ENCODE results near the gene B4GALNT2. TPM values are rescaled to one million over a fixed set of nuclear protein-coding genes. Genes with fewer than 3 reads are reported as not detected.
"Not testable (repeated sequence)": the region's sequence is repeated elsewhere in the genome, so short reads cannot be mapped to it uniquely, and the experiment has no call there.

The B4GALNT2 gene
- total and polyA plus RNA-seq, 2 experiments from 2014 or later, result not detected

DNA sequence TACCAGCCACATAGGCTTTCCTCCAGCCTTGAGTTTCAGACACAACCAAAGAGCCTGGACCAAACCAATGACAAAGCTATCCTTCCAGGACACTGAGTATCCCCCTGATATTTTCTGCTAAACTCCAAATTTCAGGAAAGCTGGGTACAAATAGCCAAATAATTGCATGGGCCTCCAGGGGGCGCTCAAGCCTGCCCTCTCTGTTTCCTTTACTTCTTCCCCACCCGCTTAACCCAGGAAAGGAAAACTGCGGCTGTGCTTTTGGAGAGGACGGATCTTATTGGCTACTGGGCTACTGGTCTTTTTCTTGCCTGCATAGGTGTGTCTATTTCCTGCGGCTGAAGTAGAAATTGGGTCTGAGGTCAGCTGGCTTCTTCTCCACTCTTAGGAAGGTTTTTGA is 47.7 kb downstream of the B4GALNT2 start:
- DNase-seq, result peak; percentile 74
- Histone ChIP-seq H3K9me2 (ENCODE audit: insufficient read depth) (no peaks in the 10 kb centered on the region), H3K9ac (no peak overlapping the region), H3K27me3 (replicated peaks; ENCODE audit: insufficient read depth) (no peaks in the 10 kb centered on the region), H3K36me3 (ENCODE audit: low read depth) (no peaks in the 10 kb centered on the region), H3K4me2 (ENCODE audit: unreplicated experiment) (no peak overlapping the region), H3K79me2 (ENCODE audit: insufficient read depth) (no peaks in the 10 kb centered on the region), H4K20me1 (ENCODE audit: insufficient read depth) (no peaks in the 10 kb centered on the region), H2AFZ (no peak overlapping the region), H3F3A (ENCODE audit: insufficient read depth) (no peaks in the 10 kb centered on the region), H3K4me1 (ENCODE audit: insufficient read depth) (no peaks in the 10 kb centered on the region), H3K27ac (no peak overlapping the region), H3K4me3 (no peak overlapping the region), H3K9me3 (ENCODE audit: low read depth) (no peaks in the 10 kb centered on the region)
- 3 to 6% methylated on average over 5 of the region's 5 CpGs for WGBS, 2 experiments (ENCODE audit: low coverage in 1 of 2, low lambda C conversion rate in 2 of 2, missing lambda C conversion rate in 2 of 2)
- TF ChIP-seq EZH2 (IDR thresholded peaks at IDR 0.05; ENCODE audit: insufficient read depth, poor library complexity, severe bottlenecking) (no peak), EZH2phosphoT487 (IDR thresholded peaks at IDR 0.05; ENCODE audit: insufficient read depth, low read depth) (no peak)
- in situ Hi-C loops (cut with MboI), result no loop called here

DNA sequence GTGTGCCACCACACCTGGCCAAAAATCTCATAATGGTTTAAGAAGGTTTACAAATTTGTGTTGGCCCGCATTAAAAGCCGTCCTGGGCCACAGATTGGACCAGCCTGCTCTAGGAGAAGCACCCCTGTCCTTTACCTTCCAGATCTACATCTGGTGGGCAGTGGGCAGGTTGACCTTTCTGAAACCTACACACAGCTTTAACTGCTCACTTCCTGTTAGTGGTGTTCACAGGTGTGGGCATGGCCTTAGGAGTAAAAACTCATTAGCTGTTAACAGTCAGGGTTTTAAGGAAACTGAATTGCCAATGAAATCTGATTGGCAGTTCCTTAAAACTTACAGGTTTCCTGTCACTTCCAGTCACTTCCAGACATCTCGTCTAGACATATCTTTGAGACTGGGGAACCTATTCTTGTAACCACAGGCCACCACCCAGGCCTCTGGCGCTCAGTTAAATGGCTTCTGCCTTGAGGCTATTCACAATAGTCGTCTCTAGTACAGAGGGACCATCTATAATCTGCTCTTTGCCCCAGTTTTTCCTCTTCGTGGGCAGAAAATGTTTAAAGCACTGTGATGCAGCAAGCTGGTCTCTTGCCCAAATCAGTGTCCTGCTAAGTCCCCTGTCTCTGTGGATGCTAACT is 48.5 kb downstream of the B4GALNT2 start:
- Histone ChIP-seq H3K36me3 (ENCODE audit: low read depth) (no peaks in the 10 kb centered on the region), H3K9ac (no peak overlapping the region), H3K9me2 (ENCODE audit: insufficient read depth) (no peaks in the 10 kb centered on the region), H3K4me1 (ENCODE audit: insufficient read depth) (no peaks in the 10 kb centered on the region), H3F3A (ENCODE audit: insufficient read depth) (no peaks in the 10 kb centered on the region), H3K27me3 (replicated peaks; ENCODE audit: insufficient read depth) (no peaks in the 10 kb centered on the region), H4K20me1 (ENCODE audit: insufficient read depth) (no peaks in the 10 kb centered on the region), H3K4me3 (no peak overlapping the region), H3K4me2 (ENCODE audit: unreplicated experiment) (no peak overlapping the region), H3K27ac (no peak overlapping the region), H3K9me3 (ENCODE audit: low read depth) (no peaks in the 10 kb centered on the region), H3K79me2 (ENCODE audit: insufficient read depth) (no peaks in the 10 kb centered on the region), H2AFZ (no peak overlapping the region)
- no peak for TF ChIP-seq EZH2 (IDR thresholded peaks at IDR 0.05; ENCODE audit: insufficient read depth, poor library complexity, severe bottlenecking)
- no peak for TF ChIP-seq EZH2phosphoT487 (IDR thresholded peaks at IDR 0.05; ENCODE audit: insufficient read depth, low read depth)
- in situ Hi-C loops (cut with MboI), result no loop called here
- WGBS, 2 experiments (ENCODE audit: low coverage in 1 of 2, low lambda C conversion rate in 2 of 2, missing lambda C conversion rate in 2 of 2), result 56 to 57% methylated on average over 6 of the region's 6 CpGs
- DNase-seq, result no peak

DNA sequence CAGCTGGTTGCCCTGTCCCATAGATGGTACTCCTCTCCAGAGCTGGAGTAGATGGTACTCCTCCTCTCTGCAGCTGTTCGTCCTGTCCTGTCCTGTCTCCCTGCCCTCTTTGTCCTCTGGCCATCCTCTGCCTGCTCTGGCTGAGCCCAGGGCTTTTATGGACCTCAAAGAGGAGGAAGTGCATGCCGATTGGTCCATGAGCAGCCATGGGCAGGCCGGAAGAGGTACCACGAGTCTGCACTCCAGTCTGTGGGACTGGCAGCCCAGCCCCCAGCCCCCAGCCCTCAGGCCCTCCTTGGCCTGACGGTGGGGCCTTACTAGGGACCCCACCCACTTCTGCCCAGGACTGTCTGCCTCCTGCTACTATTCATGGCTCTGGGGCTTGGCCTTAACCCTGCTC is 50.8 kb downstream of the B4GALNT2 start:
- no peak overlapping the region for H2AFZ ChIP-seq
- no peak overlapping the region for H3K4me3 ChIP-seq
- H3K4me1 ChIP-seq (ENCODE audit: insufficient read depth), result no peaks in the 10 kb centered on the region
- 36 to 45% methylated on average over 5 of the region's 5 CpGs for WGBS, 2 experiments (ENCODE audit: low coverage in 1 of 2, low lambda C conversion rate in 2 of 2, missing lambda C conversion rate in 2 of 2)
- no peak for DNase-seq
- no peaks in the 10 kb centered on the region for H3K79me2 ChIP-seq (ENCODE audit: insufficient read depth)
- H3K9me2 ChIP-seq (ENCODE audit: insufficient read depth), result no peaks in the 10 kb centered on the region
- no peaks in the 10 kb centered on the region for H4K20me1 ChIP-seq (ENCODE audit: insufficient read depth)
- H3K9ac ChIP-seq, result no peak overlapping the region
- no peaks in the 10 kb centered on the region for H3K27me3 ChIP-seq (replicated peaks; ENCODE audit: insufficient read depth)
- H3K27ac ChIP-seq, result no peak overlapping the region
- TF ChIP-seq EZH2phosphoT487 (IDR thresholded peaks at IDR 0.05; ENCODE audit: insufficient read depth, low read depth), result no peak
- TF ChIP-seq EZH2 (IDR thresholded peaks at IDR 0.05; ENCODE audit: insufficient read depth, poor library complexity, severe bottlenecking), result no peak
- no peak overlapping the region for H3K4me2 ChIP-seq (ENCODE audit: unreplicated experiment)
- no peaks in the 10 kb centered on the region for H3F3A ChIP-seq (ENCODE audit: insufficient read depth)
- in situ Hi-C loops (cut with MboI), result no loop called here
- no peaks in the 10 kb centered on the region for H3K36me3 ChIP-seq (ENCODE audit: low read depth)
- H3K9me3 ChIP-seq (ENCODE audit: low read depth), result no peaks in the 10 kb centered on the region

DNA sequence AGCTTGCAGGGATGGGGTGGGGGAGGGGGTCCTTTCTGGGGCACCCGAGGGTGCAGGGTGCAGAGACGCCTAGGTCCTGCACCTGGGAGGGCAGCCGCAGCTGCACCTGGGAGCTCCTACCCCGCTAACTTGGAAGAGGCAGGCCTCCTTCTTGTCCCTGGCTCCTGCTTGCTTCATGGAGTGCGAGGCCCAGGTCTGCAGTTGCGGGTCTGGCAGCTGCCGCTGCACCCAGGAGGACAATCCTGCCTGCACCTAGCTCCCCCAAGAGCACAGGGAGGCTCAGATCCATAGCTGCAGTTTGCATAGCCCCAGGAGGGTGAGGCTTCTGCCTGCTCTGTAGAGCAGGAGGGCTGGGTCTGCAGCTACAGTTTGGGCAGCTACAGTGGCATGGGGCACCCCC is 51.2 kb downstream of the B4GALNT2 start:
- H3K4me3 ChIP-seq, result no peak overlapping the region
- no peaks in the 10 kb centered on the region for H3K36me3 ChIP-seq (ENCODE audit: low read depth)
- WGBS, 2 experiments (ENCODE audit: low coverage in 1 of 2, low lambda C conversion rate in 2 of 2, missing lambda C conversion rate in 2 of 2), result 44 to 55% methylated on average over 6 to 7 of the region's 7 CpGs
- H2AFZ ChIP-seq, result no peak overlapping the region
- in situ Hi-C loops (cut with MboI), result no loop called here
- H3K9me2 ChIP-seq (ENCODE audit: insufficient read depth), result no peaks in the 10 kb centered on the region
- H4K20me1 ChIP-seq (ENCODE audit: insufficient read depth), result no peaks in the 10 kb centered on the region
- no peak overlapping the region for H3K9ac ChIP-seq
- no peaks in the 10 kb centered on the region for H3K79me2 ChIP-seq (ENCODE audit: insufficient read depth)
- H3K4me2 ChIP-seq (ENCODE audit: unreplicated experiment), result no peak overlapping the region
- no peaks in the 10 kb centered on the region for H3K4me1 ChIP-seq (ENCODE audit: insufficient read depth)
- H3K9me3 ChIP-seq (ENCODE audit: low read depth), result no peaks in the 10 kb centered on the region
- no peak overlapping the region for H3K27ac ChIP-seq
- no peak for DNase-seq
- TF ChIP-seq EZH2phosphoT487 (IDR thresholded peaks at IDR 0.05; ENCODE audit: insufficient read depth, low read depth) (no peak), EZH2 (IDR thresholded peaks at IDR 0.05; ENCODE audit: insufficient read depth, poor library complexity, severe bottlenecking) (no peak)
- no peaks in the 10 kb centered on the region for H3K27me3 ChIP-seq (replicated peaks; ENCODE audit: insufficient read depth)
- no peaks in the 10 kb centered on the region for H3F3A ChIP-seq (ENCODE audit: insufficient read depth)

DNA sequence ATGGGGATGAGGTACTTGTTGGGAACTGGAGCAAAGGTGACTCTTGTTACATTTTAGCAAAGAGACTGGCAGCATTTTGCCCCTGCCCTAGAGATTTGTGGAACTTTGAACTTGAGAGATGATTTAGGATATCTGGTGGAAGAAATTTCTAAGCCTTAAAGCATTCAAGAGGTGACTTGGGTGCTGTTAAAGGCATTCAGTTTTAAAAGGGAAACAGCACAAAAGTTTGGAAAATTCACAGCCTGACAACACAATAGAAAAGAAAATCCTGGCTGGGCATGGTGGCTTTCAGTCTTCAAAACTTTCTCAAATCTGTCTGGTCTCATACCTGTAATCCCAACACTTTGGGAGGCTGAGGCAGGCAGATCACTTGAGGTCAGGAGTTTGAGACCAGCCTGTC is 52.0 kb downstream of the B4GALNT2 start:
- H3K36me3 ChIP-seq (ENCODE audit: low read depth); H4K20me1 ChIP-seq (ENCODE audit: insufficient read depth); H3K9me2 ChIP-seq (ENCODE audit: insufficient read depth); H3K27ac ChIP-seq; H3K4me1 ChIP-seq (ENCODE audit: insufficient read depth); H3K79me2 ChIP-seq (ENCODE audit: insufficient read depth); H3K4me2 ChIP-seq (ENCODE audit: unreplicated experiment); in situ Hi-C loops (cut with MboI); H3K27me3 ChIP-seq (replicated peaks; ENCODE audit: insufficient read depth); H3K9me3 ChIP-seq (ENCODE audit: low read depth); H2AFZ ChIP-seq; H3K4me3 ChIP-seq; H3F3A ChIP-seq (ENCODE audit: insufficient read depth); DNase-seq; H3K9ac ChIP-seq: not testable (repeated sequence)

DNA sequence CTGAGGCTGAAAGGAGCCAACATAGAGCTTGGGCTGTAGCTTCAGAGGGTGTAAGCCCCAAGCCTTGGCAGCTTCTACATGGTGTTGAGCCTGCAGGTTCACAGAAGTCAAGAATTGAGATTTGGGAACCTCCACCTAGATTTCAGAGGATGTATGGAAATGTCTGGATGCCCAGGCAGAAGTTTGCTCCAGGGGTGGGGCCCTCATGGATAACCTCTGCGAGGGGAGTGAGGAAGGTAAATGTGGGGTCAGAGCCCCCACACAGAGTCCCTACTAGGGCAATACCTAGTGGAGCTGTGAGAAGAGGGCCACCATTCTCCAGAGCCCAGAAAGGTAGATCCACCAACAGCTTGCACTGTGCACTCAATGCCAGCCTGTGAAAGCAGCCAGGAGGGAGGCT is 52.8 kb downstream of the B4GALNT2 start:
- H3K9me2 ChIP-seq (ENCODE audit: insufficient read depth); H3K9me3 ChIP-seq (ENCODE audit: low read depth); H3K36me3 ChIP-seq (ENCODE audit: low read depth); H3K4me2 ChIP-seq (ENCODE audit: unreplicated experiment); DNase-seq; in situ Hi-C loops (cut with MboI); H3K27ac ChIP-seq; H3K79me2 ChIP-seq (ENCODE audit: insufficient read depth); H3F3A ChIP-seq (ENCODE audit: insufficient read depth); H4K20me1 ChIP-seq (ENCODE audit: insufficient read depth); H2AFZ ChIP-seq; H3K4me1 ChIP-seq (ENCODE audit: insufficient read depth); H3K9ac ChIP-seq; H3K4me3 ChIP-seq; H3K27me3 ChIP-seq (replicated peaks; ENCODE audit: insufficient read depth): not testable (repeated sequence)
- WGBS, 2 experiments (ENCODE audit: low coverage in 1 of 2, low lambda C conversion rate in 2 of 2, missing lambda C conversion rate in 2 of 2), result 36 to 61% methylated on average over 1 of the region's 1 CpG
